Neural crest cell (in vitro differentiated cells): ENCODE measurements around the gene RALGPS1. TPM values are rescaled to one million over a fixed set of nuclear protein-coding genes. Genes with fewer than 3 reads are reported as not detected.

Experiments
- DNase-seq: peaks from one replicate; pipeline ENCODE4 v3.0.0; 2021; ENCODE audit warnings: low read depth, mixed read lengths, low spot score
- H3K27ac Mint-ChIP-seq: one replicate; pipeline ENCODE4 v1.8.0; 2021; ENCODE audit warnings: mild to moderate bottlenecking, mixed read lengths; ENCODE audit not compliant: unreplicated experiment
- H3K27me3 Mint-ChIP-seq: 2 replicates; pipeline ENCODE4 v1.8.0; 2021; ENCODE audit warnings: low read depth, mild to moderate bottlenecking, mixed read lengths
- H3K36me3 Mint-ChIP-seq: 2 replicates; pipeline ENCODE4 v1.8.0; 2021; ENCODE audit warnings: low read depth, mild to moderate bottlenecking, mixed read lengths
- H3K4me1 Mint-ChIP-seq: 2 replicates; pipeline ENCODE4 v1.8.0; 2021; ENCODE audit warnings: mixed read lengths
- H3K4me3 Mint-ChIP-seq: one replicate; pipeline ENCODE4 v1.8.0; 2021; ENCODE audit warnings: mild to moderate bottlenecking, mixed read lengths
- H3K9me3 Mint-ChIP-seq: 2 replicates; pipeline ENCODE4 v1.8.0; 2021; ENCODE audit warnings: mixed read lengths
- CTCF ChIP-seq: fragments of 200-600 bp; sonication (generic); conservative IDR thresholded peaks from 2 replicates; pipeline ENCODE4 v1.5.0; 2021; ENCODE audit warnings: antibody characterized with exemption, mild to moderate bottlenecking
- total RNA-seq: library from RNA; stranded (reverse); gene quantifications from 2 replicates; pipeline ENCODE4 v1.2.1, GENCODE V29; 2021

RALGPS1 gene
- total RNA-seq, 1 donor from 2014 or later = 11.7 TPM

DNA sequence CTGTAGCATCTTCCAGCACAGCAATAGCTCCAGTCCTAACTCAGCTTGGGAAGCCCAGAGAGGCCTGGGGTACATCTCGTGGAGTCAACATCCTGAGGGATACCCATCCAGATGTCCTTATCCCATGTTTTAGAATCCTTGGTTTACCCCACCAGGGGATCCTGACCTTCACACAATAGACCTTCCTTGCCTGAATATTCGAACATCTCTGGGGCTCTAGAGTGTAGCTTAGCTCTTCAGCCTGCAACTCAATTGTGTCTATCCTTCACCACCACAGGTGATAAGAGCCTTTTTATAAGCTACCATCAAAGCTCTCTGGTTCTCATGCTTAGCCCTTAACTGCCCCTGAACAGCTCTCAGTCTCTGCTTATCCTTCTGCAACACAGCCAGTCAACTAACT lies 7.5 kb upstream of the RALGPS1 start:
- no peak for TF ChIP-seq CTCF
- H3K4me1 Mint-ChIP-seq = no peaks in the 10 kb centered on the region
- H3K4me3 Mint-ChIP-seq = no peak overlapping the region
- no peaks in the 10 kb centered on the region for H3K36me3 Mint-ChIP-seq
- peaks cover 2% of the 10 kb centered on the region for H3K9me3 Mint-ChIP-seq
- DNase-seq = no peak
- peaks cover 29% of the 10 kb centered on the region for H3K27me3 Mint-ChIP-seq
- H3K27ac Mint-ChIP-seq = no peak overlapping the region

DNA sequence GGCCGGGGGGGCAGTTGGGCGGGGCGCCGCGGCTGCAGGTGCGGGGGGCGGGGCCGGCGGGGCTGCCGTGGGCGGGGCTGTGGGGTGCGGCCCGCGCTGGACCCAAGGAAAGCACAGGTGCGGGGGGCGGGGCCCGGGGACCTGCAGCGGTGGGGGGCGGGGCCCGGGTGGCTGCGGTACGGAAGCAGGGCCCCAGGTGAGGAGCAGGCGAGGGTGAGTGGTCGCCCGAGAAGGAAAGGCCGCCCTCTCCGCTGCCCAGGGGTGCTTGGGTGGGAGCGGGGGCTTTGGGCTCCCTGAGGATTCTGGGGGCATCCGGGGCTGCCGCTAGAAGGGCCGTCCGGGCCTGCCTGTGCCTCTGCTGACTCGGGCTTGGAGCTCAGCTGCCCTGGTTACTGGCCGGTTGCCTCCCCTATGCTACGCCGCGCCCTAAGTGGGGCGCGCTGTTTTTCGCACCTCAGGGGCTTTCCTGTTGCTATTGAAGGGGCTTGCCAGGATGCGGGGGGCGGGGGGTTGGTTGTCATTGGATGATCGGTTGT lies 767 bp downstream of the RALGPS1 start:
- no peak for DNase-seq
- peaks cover 13% of the 10 kb centered on the region for H3K4me1 Mint-ChIP-seq
- H3K4me3 Mint-ChIP-seq = peak overlapping the region; percentile 81
- H3K27me3 Mint-ChIP-seq = peaks cover 43% of the 10 kb centered on the region
- H3K27ac Mint-ChIP-seq = no peak overlapping the region
- no peaks in the 10 kb centered on the region for H3K36me3 Mint-ChIP-seq
- H3K9me3 Mint-ChIP-seq = peaks cover 2% of the 10 kb centered on the region
- TF ChIP-seq CTCF = no peak

- no peaks in the 10 kb centered on the region for H3K36me3 Mint-ChIP-seq
- peak overlapping the region; percentile 81 for H3K4me3 Mint-ChIP-seq
- no peak for TF ChIP-seq CTCF
- H3K27ac Mint-ChIP-seq = no peak overlapping the region
- peaks cover 13% of the 10 kb centered on the region for H3K4me1 Mint-ChIP-seq
- peaks cover 42% of the 10 kb centered on the region for H3K27me3 Mint-ChIP-seq
- no peak for DNase-seq
- peaks cover 2% of the 10 kb centered on the region for H3K9me3 Mint-ChIP-seq
Measured at GRCh38 chr9:126915846-126916543, 1.4 kb downstream of the RALGPS1 start.

- Mint-ChIP-seq H3K27me3 (peaks cover 35% of the 10 kb centered on the region), H3K4me1 (peaks cover 13% of the 10 kb centered on the region), H3K27ac (no peak overlapping the region), H3K36me3 (no peaks in the 10 kb centered on the region), H3K9me3 (no peaks in the 10 kb centered on the region), H3K4me3 (peak overlapping the region; percentile 54)
- TF ChIP-seq CTCF = no peak
- DNase-seq = no peak
Measured at GRCh38 chr9:126916909-126917308, 2.3 kb downstream of the RALGPS1 start.

DNA sequence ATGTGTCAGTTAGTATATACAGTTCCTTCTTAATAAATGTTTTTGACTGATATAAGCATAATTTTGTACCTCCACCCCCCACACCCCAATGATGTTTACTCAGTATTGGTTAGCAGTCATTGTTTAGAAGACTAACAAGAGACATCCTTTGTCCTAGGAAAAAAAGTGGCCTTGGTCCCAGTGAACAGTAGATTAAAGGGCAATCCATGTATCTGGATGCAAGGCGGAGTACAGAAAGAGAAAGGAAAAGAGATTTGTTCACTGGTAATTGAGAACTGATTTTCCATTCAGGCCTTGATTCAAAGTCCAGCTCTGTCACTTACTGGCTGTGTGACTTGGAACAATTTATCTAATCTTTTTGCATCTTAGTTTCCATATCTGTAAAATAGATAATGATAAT lies 4.6 kb downstream of the RALGPS1 start:
- Mint-ChIP-seq H3K36me3 (no peaks in the 10 kb centered on the region), H3K9me3 (no peaks in the 10 kb centered on the region), H3K4me1 (peaks cover 13% of the 10 kb centered on the region), H3K4me3 (no peak overlapping the region), H3K27ac (no peak overlapping the region), H3K27me3 (peaks cover 13% of the 10 kb centered on the region)
- no peak for DNase-seq
- no peak for TF ChIP-seq CTCF
